CD14-positive monocyte (primary cell): Measurements from ENCODE around the gene ADAD2. TPM values are rescaled to one million over a fixed set of nuclear protein-coding genes. Genes with fewer than 3 reads are reported as not detected.

ENCODE experiments used
- DNase-seq, 3 donors: peaks; one replicate each; pipeline ENCODE4 v3.0.0-alpha.2; 2011 to 2022
- H2AFZ ChIP-seq: 2 replicates; pipeline ENCODE4 v1.6.0; 2012; ENCODE audit warnings: mild to moderate bottlenecking, low read depth, low read length, inconsistent platforms; ENCODE audit not compliant: insufficient read depth, poor library complexity, severe bottlenecking
- H3K27ac ChIP-seq, 2 donors: 1 replicate in 1 of 2; 2 replicates in 1 of 2; pipeline ENCODE4 v1.5.1; 2012 to 2013; ENCODE audit warnings: low read length in 2 of 2, control low read depth in 1 of 2, inconsistent platforms in 1 of 2, low read depth in 1 of 2, mild to moderate bottlenecking in 1 of 2
- H3K27me3 ChIP-seq, 2 donors: one replicate each; pipeline versions ENCODE4 v1.6.0 to v1.6.1; 2011 to 2013; ENCODE audit warnings: low read length in 2 of 2; ENCODE audit not compliant: control insufficient read depth in 2 of 2, insufficient read depth in 2 of 2
- H3K36me3 ChIP-seq, 2 donors: replicated peaks in 1 of 2; 1 replicate in 1 of 2; 2 replicates in 1 of 2; pipeline versions ENCODE4 v1.5.1 to v1.6.1; 2012 to 2013; ENCODE audit warnings: low read length in 2 of 2, control low read depth in 1 of 2, inconsistent platforms in 1 of 2, mild to moderate bottlenecking in 1 of 2; ENCODE audit not compliant: insufficient read depth in 2 of 2, control insufficient read depth in 1 of 2
- H3K4me1 ChIP-seq, 2 donors: 1 replicate in 1 of 2; 2 replicates in 1 of 2; pipeline versions ENCODE4 v1.5.1 to v1.6.1; 2012 to 2013; ENCODE audit warnings: low read length in 2 of 2, control low read depth in 1 of 2, inconsistent platforms in 1 of 2, mild to moderate bottlenecking in 1 of 2, moderate library complexity in 1 of 2; ENCODE audit not compliant: insufficient read depth in 2 of 2, control insufficient read depth in 1 of 2
- H3K4me2 ChIP-seq: replicated peaks from 2 replicates; pipeline ENCODE3; 2012; ENCODE audit warnings: low read length, moderate library complexity, mild to moderate bottlenecking; ENCODE audit not compliant: poor library complexity, severe bottlenecking; ENCODE audit errors: extremely low read depth
- H3K4me3 ChIP-seq, 3 experiments: fragments of 200-600 bp in 1 of 3; sonication (generic) in 1 of 3; replicated peaks in 1 of 3; 1 replicate in 2 of 3; 2 replicates in 1 of 3; pipeline ENCODE4 v1.5.1; 2011 to 2013; ENCODE audit warnings: low read length in 3 of 3, mild to moderate bottlenecking in 3 of 3, control low read depth in 2 of 3, low read depth in 2 of 3, inconsistent platforms in 1 of 3, moderate library complexity in 1 of 3
- H3K79me2 ChIP-seq: 2 replicates; pipeline ENCODE4 v1.6.0; 2012; ENCODE audit warnings: mild to moderate bottlenecking, control low read depth, inconsistent platforms, low read length, moderate library complexity; ENCODE audit not compliant: insufficient read depth
- H3K9ac ChIP-seq: 2 replicates; pipeline ENCODE4 v1.6.0; 2017; ENCODE audit warnings: low read length, mild to moderate bottlenecking; ENCODE audit not compliant: insufficient read depth, poor library complexity, severe bottlenecking
- H3K9me3 ChIP-seq, 2 donors: replicated peaks in 1 of 2; 1 replicate in 1 of 2; 2 replicates in 1 of 2; pipeline versions ENCODE4 v1.5.1 to v1.6.1; 2012 to 2013; ENCODE audit warnings: low read length in 2 of 2, control low read depth in 1 of 2; ENCODE audit not compliant: control insufficient read depth in 1 of 2, insufficient read depth in 1 of 2
- H4K20me1 ChIP-seq: 2 replicates; pipeline ENCODE4 v1.6.0; 2012; ENCODE audit warnings: mild to moderate bottlenecking, low read length, control low read depth, moderate library complexity; ENCODE audit not compliant: insufficient read depth
- H3K27ac Mint-ChIP-seq, 7 donors: one replicate each; pipeline ENCODE4 v1.8.0; 2020; ENCODE audit warnings: mild to moderate bottlenecking in 7 of 7, mixed read lengths in 7 of 7, moderate library complexity in 6 of 7, inconsistent platforms in 2 of 7
- H3K27me3 Mint-ChIP-seq, 3 donors: one replicate each; pipeline ENCODE4 v1.8.0; 2021 to 2022; ENCODE audit warnings: low read depth in 3 of 3, mild to moderate bottlenecking in 3 of 3, mixed read lengths in 3 of 3, moderate library complexity in 3 of 3, inconsistent platforms in 1 of 3
- H3K36me3 Mint-ChIP-seq, 2 donors: one replicate each; pipeline ENCODE4 v1.8.0; 2020; ENCODE audit warnings: mixed read lengths in 2 of 2, inconsistent platforms in 1 of 2, mild to moderate bottlenecking in 1 of 2
- H3K4me1 Mint-ChIP-seq: one replicate; pipeline ENCODE4 v1.8.0; 2020; ENCODE audit warnings: mild to moderate bottlenecking, mixed read lengths
- H3K4me3 Mint-ChIP-seq, 2 donors: one replicate each; pipeline ENCODE4 v1.8.0; 2020; ENCODE audit warnings: mild to moderate bottlenecking in 2 of 2, mixed read lengths in 2 of 2, moderate library complexity in 1 of 2
- H3K9me3 Mint-ChIP-seq, 7 donors: one replicate each; pipeline ENCODE4 v1.8.0; 2020 to 2022; ENCODE audit warnings: mixed read lengths in 7 of 7, mild to moderate bottlenecking in 6 of 7, moderate library complexity in 6 of 7, inconsistent platforms in 2 of 7
- CTCF ChIP-seq: fragments of 200-600 bp; IDR thresholded peaks from one replicate; pipeline ENCODE4 v1.8.0; 2022; ENCODE audit warnings: antibody characterized with exemption, mild to moderate bottlenecking
- WGBS: methylation state at CpG from one replicate; pipeline ENCODE4 v1.1.5; 2013; ENCODE audit warnings: missing lambda C conversion rate; ENCODE audit not compliant: insufficient coverage; 5-methylcytosine and 5-hydroxymethylcytosine counted together
- intact Hi-C, 2 donors: fragments of 100-400 bp; cut with micrococcal nuclease; formaldehyde crosslinking; loops; one replicate each; pipeline versions ENCODE4 v1.15.0 to v1.15.1; 2023
- polyA plus RNA-seq, 3 donors: library from polyadenylated mRNA; depleted of rRNA in 1 of 3; unstranded in 2 of 3; stranded (reverse) in 1 of 3; fragments of 300-500 nt in 2 of 3; fragments of >200 nt in 1 of 3; fragmentation: Illumina TruSeq in 2 of 3; gene quantifications; 1 replicate in 2 of 3; 2 replicates in 1 of 3; pipeline ENCODE4 v1.2.3, GENCODE V29; 2012 to 2021

Gene ADAD2
- polyA plus RNA-seq, 3 donors: not detected

- Histone ChIP-seq H3K4me3 (no peak overlapping the region), H3K4me1 (no peaks in the 10 kb centered on the region), H3K79me2 (no peaks in the 10 kb centered on the region), H3K4me2 (no peak overlapping the region), H3K9me3 (no peaks in the 10 kb centered on the region), H3K27ac (no peak overlapping the region), H4K20me1 (no peaks in the 10 kb centered on the region), H3K27me3 (peaks cover 6 to 22% of the 10 kb centered on the region in 2 donors), H2AFZ (no peak overlapping the region), H3K9ac (no peak overlapping the region), H3K36me3 (no peaks in the 10 kb centered on the region)
- Mint-ChIP-seq H3K4me3 (no peak overlapping the region), H3K27me3 (peaks cover 23 to 39% (median 39%) of the 10 kb centered on the region in 3 donors), H3K9me3 (peaks cover 0 to 2% (median 0%) of the 10 kb centered on the region in 7 donors), H3K27ac (no peak overlapping the region), H3K4me1 (no peaks in the 10 kb centered on the region), H3K36me3 (no peaks in the 10 kb centered on the region)
- WGBS: 82% methylated on average over 7 of the region's 8 CpGs
- DNase-seq: no peak
- TF ChIP-seq CTCF: no peak
- intact Hi-C loops: no loop called here
These were observed 37.2 kb upstream of the ADAD2 start for GRCh38 chr16:84153660-84154214.

GRCh38 chr16:84155226-84155625, 35.7 kb upstream of the ADAD2 start:
- Histone ChIP-seq H3K9me3 (no peaks in the 10 kb centered on the region), H3K4me3 (no peak overlapping the region), H3K9ac (no peak overlapping the region), H3K4me2 (no peak overlapping the region), H3K27ac (no peak overlapping the region), H3K36me3 (no peaks in the 10 kb centered on the region), H2AFZ (no peak overlapping the region), H3K79me2 (no peaks in the 10 kb centered on the region), H3K27me3 (peaks cover 13 to 33% of the 10 kb centered on the region in 2 donors), H3K4me1 (no peaks in the 10 kb centered on the region), H4K20me1 (no peaks in the 10 kb centered on the region)
- Mint-ChIP-seq H3K9me3 (no peaks in the 10 kb centered on the region), H3K4me1 (no peaks in the 10 kb centered on the region), H3K27me3 (peaks cover 22 to 42% (median 41%) of the 10 kb centered on the region in 3 donors), H3K36me3 (peaks cover 0 to 2% of the 10 kb centered on the region in 2 donors), H3K4me3 (peak overlapping the region in 1 of 2 donors; percentile 19), H3K27ac (peak overlapping the region in 1 of 7 donors; percentile 13)
- intact Hi-C loops: no loop called here
- no peak for TF ChIP-seq CTCF
- WGBS: 90% methylated on average over 4 of the region's 4 CpGs
- DNase-seq: no peak
